ENCODE results near the gene ATP6V1E1.

The ATP6V1E1 gene

GRCh38 chr22:17549655-17550054 lies 78.9 kb downstream of the ATP6V1E1 start:
- in situ Hi-C loops (cut with MboI; ENCODE audit: low sequenced_read_pairs), result loop anchor here (25.0 kb wide), 1 partner anchor 513 kb away; no protein-coding TSS in a partner anchor

- in situ Hi-C loops (cut with MboI; ENCODE audit: low sequenced_read_pairs), result no loop called here
Observed at GRCh38 chr22:17549183-17549582, 79.4 kb downstream of the ATP6V1E1 start.

GRCh38 chr22:17548756-17549035 lies 79.9 kb downstream of the ATP6V1E1 start:
- in situ Hi-C loops (cut with MboI; ENCODE audit: low sequenced_read_pairs), result no loop called here

- in situ Hi-C loops (cut with MboI; ENCODE audit: low sequenced_read_pairs), result no loop called here
Observed at GRCh38 chr22:17548010-17548755, 80.4 kb downstream of the ATP6V1E1 start.

DNA sequence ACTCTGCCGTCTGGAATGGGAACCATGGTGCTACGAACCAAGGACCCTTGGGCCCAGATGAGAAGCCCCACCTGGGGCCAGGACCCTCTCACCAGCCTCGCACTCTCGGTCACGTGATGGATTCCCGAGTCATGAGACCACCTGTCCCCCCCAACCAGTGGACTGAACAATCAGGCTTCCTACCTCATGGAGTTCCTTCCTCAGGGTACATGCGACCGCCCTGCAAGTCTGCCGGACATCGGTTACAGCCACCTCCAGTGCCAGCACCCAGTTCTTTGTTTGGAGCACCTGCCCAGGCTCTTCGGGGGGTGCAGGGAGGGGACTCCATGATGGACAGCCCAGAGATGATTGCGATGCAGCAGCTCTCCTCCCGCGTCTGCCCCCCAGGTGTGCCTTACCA lies 86.1 kb downstream of the ATP6V1E1 start:
- in situ Hi-C loops (cut with MboI; ENCODE audit: low sequenced_read_pairs), result no loop called here
